ENCODE data around the gene MAN2A1. TPM values are rescaled to one million over a fixed set of nuclear protein-coding genes. Genes with fewer than 3 reads are reported as not detected.
A peak's percentile ranks its signal among the peaks of the same experiment; 100 is the strongest.

The MAN2A1 gene
- total RNA-seq, 1 donor from 2014 or later: 33.3 TPM

- H3K4me1 Mint-ChIP-seq (ENCODE audit: low read depth): peaks cover 34% of the 10 kb centered on the region
- peak overlapping the region; percentile 91 for H3K27ac Mint-ChIP-seq
- peaks cover 6% of the 10 kb centered on the region for H3K27me3 Mint-ChIP-seq (ENCODE audit: low read depth)
- peak overlapping the region; percentile 86 for H3K4me3 Mint-ChIP-seq (ENCODE audit: low read depth)
- intact Hi-C loops (cut with micrococcal nuclease): loop anchor here (2.0 to 5.0 kb wide), 2 partner anchors 32 to 633 kb away; no protein-coding TSS in a partner anchor
- peak; percentile 74 for DNase-seq (ENCODE audit: low spot score)
- H3K9me3 Mint-ChIP-seq: peaks cover 14% of the 10 kb centered on the region
- H3K36me3 Mint-ChIP-seq (ENCODE audit: low read depth): peaks cover 10% of the 10 kb centered on the region
These were observed 572 bp upstream of the MAN2A1 start for GRCh38 chr5:109688970-109689739.

DNA sequence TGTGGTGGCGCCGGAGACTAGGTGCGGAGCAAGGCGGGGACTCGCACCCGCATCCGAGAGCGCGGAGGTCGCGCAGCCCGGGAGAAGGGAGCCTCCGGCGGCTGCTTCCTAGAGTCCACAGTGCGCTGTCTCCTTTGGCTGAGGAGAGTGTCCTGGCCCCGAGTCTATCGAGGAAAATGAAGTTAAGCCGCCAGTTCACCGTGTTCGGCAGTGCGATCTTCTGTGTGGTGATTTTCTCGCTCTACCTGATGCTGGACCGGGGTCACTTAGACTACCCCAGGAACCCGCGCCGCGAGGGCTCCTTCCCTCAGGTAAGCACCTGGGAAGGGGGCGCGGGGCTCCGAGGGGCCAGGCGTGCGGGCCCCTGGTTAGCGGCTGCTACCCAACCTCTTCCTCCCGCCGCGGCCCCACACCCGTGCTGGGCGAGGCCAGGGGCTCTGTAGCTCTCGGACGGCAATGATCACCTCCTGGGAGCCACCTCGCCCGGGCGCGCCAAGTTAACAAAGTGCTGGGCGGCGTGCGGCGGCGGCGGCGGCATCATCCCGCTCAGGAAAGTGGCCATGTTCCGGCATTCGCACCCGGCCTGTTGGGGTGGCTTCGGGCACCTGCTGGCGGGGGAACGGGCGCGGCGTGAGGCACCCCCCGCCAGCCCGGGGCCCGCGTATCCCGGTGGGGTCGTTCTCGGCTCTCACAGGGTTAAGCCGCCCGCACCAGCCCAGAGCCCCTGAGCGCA, 681 bp downstream of the MAN2A1 start:
- Mint-ChIP-seq H3K27ac (peak overlapping the region; percentile 88), H3K27me3 (ENCODE audit: low read depth) (peaks cover 5% of the 10 kb centered on the region), H3K4me1 (ENCODE audit: low read depth) (peaks cover 47% of the 10 kb centered on the region), H3K4me3 (ENCODE audit: low read depth) (peak overlapping the region; percentile 86), H3K9me3 (peaks cover 14% of the 10 kb centered on the region), H3K36me3 (ENCODE audit: low read depth) (peaks cover 10% of the 10 kb centered on the region)
- intact Hi-C loops (cut with micrococcal nuclease): loop anchor here (2.0 to 5.0 kb wide), 5 partner anchors 172 to 1308 kb away; partner anchors contain the start of genes FBXL17 and SLC25A46
- peak; percentile 26 for DNase-seq (ENCODE audit: low spot score)

DNA sequence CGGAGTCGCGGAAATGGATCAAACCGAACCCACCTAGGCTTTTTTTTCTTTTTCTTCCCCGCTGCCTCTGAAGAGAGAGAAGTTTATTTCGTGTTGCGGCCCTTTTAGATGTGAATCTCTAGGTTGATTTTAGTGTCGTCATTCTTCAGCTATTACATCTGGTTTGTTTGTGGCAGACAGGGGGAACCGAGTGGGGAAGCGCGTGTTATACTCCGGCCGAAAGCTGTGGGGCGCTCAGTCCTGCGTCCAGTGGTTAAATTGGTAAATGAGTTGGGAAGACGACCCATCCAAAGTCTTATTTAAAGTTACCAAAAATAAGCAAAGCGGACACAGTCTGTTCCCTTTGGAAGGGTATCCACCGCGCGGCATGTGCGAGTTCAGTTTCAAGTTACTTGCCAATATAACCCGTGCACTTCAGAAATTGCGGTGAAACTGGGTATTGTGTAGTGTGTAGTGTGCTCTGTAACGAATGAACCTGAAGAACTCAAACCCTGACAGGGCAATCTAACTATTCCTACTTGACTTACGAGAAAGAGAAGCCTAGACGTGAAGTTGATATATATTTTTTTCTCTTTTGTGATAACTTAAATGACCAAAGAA, 1.3 kb downstream of the MAN2A1 start:
- Mint-ChIP-seq H3K4me1 (ENCODE audit: low read depth) (peaks cover 52% of the 10 kb centered on the region), H3K27ac (peak overlapping the region; percentile 88), H3K9me3 (peaks cover 14% of the 10 kb centered on the region), H3K36me3 (ENCODE audit: low read depth) (peaks cover 10% of the 10 kb centered on the region), H3K27me3 (ENCODE audit: low read depth) (peaks cover under 1% of the 10 kb centered on the region), H3K4me3 (ENCODE audit: low read depth) (peak overlapping the region; percentile 86)
- peak; percentile 27 for DNase-seq (ENCODE audit: low spot score)
- intact Hi-C loops (cut with micrococcal nuclease): loop anchor here (1.0 to 5.0 kb wide), 6 partner anchors 172 to 1309 kb away; partner anchors contain the start of genes FBXL17 and SLC25A46

GRCh38 chr5:109691996-109692395, 2.3 kb downstream of the MAN2A1 start:
- H3K4me1 Mint-ChIP-seq (ENCODE audit: low read depth): peaks cover 59% of the 10 kb centered on the region
- intact Hi-C loops (cut with micrococcal nuclease): loop anchor here (1.0 to 5.0 kb wide), 7 partner anchors 171 to 1310 kb away; partner anchors contain the start of genes FBXL17 and SLC25A46

DNA sequence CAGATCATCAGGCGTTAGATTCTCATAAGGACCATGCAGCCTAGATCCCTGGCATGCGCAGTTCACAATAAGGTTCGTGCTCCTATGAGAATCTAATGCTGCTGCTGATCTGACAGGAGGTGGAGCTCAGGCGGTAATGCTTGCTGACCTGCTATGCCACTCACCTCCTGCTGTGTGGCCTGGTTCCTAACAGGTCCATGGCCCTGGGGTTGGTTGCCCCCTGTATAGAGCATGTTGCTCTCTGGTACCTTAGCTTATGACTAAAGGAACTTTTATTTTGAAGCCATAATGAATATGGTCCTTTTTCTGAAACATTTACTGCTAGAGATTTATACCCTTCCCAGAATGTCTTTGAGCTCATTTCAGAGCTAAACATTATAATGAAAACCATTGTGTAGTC, 3.1 kb downstream of the MAN2A1 start:
- Mint-ChIP-seq H3K27ac (no peak overlapping the region), H3K4me1 (ENCODE audit: low read depth) (peaks cover 61% of the 10 kb centered on the region), H3K36me3 (ENCODE audit: low read depth) (peaks cover 17% of the 10 kb centered on the region), H3K27me3 (ENCODE audit: low read depth) (no peaks in the 10 kb centered on the region), H3K4me3 (ENCODE audit: low read depth) (no peak overlapping the region), H3K9me3 (peaks cover 12% of the 10 kb centered on the region)
- DNase-seq (ENCODE audit: low spot score): no peak
- intact Hi-C loops (cut with micrococcal nuclease): loop anchor here (2.0 to 5.0 kb wide), 3 partner anchors 362 to 1311 kb away; partner anchors contain the start of genes FBXL17 and SLC25A46

More at GRCh38 chr5:109691996-109692395, 2.3 kb downstream of the MAN2A1 start:
- Mint-ChIP-seq H3K36me3 (ENCODE audit: low read depth) (peaks cover 15% of the 10 kb centered on the region), H3K27ac (peak overlapping the region; percentile 18), H3K9me3 (peaks cover 14% of the 10 kb centered on the region), H3K27me3 (ENCODE audit: low read depth) (no peaks in the 10 kb centered on the region), H3K4me3 (ENCODE audit: low read depth) (peak overlapping the region; percentile 86)
- DNase-seq (ENCODE audit: low spot score): no peak

DNA sequence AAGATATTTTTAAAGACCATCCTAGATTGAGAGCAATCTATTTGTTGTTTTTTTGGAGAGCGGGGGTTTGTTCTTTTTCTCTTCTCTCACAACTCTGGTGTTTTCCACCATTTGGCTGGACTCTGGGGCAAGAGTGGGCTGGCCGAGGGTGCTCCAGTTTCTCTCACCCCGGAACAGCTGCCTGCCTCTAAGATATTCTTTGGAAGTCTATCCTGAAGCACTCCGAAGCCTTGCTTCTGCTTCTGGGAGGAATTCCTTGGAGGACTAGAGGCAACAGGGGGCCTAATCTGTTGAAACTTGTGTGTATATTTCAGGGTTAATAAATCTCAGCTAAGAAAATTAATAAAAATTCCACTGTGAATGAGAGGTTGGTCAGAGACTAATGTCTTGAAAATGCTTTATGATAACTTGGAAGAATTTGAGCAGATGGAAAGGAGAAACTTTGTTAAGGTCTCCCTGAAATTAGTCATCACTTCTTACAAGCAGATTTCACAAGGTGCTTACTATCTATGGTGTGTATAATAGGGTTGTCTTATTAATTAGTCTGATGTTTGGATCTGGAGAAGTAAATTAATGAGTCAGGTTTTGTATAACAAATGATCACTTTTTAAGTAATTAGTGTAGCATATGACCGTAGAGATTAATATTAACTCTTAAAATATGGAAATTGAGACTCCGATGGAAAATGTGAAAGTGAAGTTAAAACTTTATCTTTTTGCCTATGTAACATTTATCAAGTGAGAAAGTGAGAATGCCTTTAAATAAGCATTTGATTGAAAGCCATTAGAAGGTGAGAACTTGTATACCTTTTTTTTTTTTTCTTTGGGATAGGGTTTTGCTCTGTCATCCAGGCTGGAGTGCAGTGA, 4.0 kb downstream of the MAN2A1 start:
- Mint-ChIP-seq H3K36me3 (ENCODE audit: low read depth) (peaks cover 20% of the 10 kb centered on the region), H3K27ac (no peak overlapping the region), H3K9me3 (peaks cover 3% of the 10 kb centered on the region), H3K27me3 (ENCODE audit: low read depth) (no peaks in the 10 kb centered on the region), H3K4me1 (ENCODE audit: low read depth) (peaks cover 62% of the 10 kb centered on the region), H3K4me3 (ENCODE audit: low read depth) (no peak overlapping the region)
- no peak for DNase-seq (ENCODE audit: low spot score)
- intact Hi-C loops (cut with micrococcal nuclease): loop anchor here (2.0 to 5.0 kb wide), 3 partner anchors 361 to 1311 kb away; partner anchors contain the start of genes FBXL17 and SLC25A46

DNA sequence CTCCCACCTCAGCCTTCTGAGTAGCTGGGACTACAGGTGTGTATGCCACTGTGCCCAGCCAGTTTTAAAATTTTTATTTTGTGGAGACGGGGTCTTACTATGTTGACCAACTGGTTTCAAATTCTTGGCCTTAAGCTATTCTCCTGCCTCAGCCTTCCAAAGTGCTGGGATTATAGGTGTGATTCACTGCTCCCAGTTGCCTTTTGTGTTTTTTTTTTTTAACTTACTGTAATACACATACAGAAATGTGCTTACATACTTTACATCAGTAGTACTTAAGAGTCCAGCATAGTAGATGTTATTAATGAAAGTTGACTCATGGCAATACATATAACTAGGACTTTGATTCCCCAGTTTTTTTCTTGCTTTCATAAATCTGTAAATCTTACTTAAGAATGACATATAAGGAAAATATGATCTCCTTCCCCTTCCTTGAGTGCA, 4.7 kb downstream of the MAN2A1 start:
- Mint-ChIP-seq H3K27ac (no peak overlapping the region), H3K36me3 (ENCODE audit: low read depth) (peaks cover 22% of the 10 kb centered on the region), H3K9me3 (no peaks in the 10 kb centered on the region), H3K4me1 (ENCODE audit: low read depth) (peaks cover 63% of the 10 kb centered on the region), H3K27me3 (ENCODE audit: low read depth) (no peaks in the 10 kb centered on the region), H3K4me3 (ENCODE audit: low read depth) (no peak overlapping the region)
- intact Hi-C loops (cut with micrococcal nuclease): loop anchor here (5.0 kb wide), 2 partner anchors 1043 to 1312 kb away; partner anchors contain the start of genes FBXL17 and SLC25A46
- no peak for DNase-seq (ENCODE audit: low spot score)

DNA sequence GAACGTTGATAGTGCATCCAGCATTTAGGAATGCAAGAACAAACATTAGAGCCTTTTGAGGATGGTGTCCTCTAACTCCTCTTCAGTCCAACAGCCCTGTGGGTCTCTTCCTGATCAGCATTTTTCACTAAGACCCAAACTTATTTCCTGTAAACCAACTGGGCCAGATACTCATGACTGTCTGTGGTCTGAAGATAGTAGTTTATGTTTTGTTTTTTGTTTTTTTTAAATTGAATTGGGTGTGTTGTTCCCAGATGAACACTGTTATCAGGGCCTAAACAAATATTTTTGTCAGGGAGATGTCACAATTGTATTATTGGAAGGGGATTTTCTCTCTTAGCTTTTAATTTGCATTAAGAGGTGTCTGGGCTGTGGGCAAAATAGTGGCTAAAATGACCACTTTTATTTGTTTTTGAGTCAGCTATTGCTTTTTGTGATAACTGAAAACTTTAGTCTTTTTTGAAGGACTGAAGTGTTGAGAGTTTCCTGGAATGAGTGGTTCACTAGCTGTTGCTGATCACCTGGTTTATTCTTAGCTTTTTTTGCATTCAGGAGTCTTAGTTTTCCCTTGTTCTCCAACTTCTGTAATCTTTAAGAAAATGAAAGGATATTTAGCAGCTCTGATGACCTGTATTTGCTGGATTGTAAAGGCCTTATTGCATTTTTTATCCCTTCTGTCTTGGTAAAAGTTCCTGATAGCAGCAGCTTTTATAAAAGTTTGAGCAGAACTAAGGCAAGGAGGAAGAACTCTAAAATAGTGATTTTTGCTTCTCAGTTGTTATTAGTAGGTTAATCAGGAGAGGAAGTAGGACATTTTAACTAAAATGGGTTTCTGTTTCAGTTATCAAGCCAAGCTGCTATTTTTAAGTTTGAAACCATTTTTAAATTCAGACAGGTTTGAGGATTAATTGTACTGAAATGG, 5.5 kb downstream of the MAN2A1 start:
- DNase-seq (ENCODE audit: low spot score): no peak
- Mint-ChIP-seq H3K36me3 (ENCODE audit: low read depth) (peaks cover 26% of the 10 kb centered on the region), H3K27ac (peak overlapping the region; percentile 42), H3K27me3 (ENCODE audit: low read depth) (no peaks in the 10 kb centered on the region), H3K9me3 (no peaks in the 10 kb centered on the region), H3K4me3 (ENCODE audit: low read depth) (no peak overlapping the region), H3K4me1 (ENCODE audit: low read depth) (peaks cover 64% of the 10 kb centered on the region)
- intact Hi-C loops (cut with micrococcal nuclease): no loop called here

DNA sequence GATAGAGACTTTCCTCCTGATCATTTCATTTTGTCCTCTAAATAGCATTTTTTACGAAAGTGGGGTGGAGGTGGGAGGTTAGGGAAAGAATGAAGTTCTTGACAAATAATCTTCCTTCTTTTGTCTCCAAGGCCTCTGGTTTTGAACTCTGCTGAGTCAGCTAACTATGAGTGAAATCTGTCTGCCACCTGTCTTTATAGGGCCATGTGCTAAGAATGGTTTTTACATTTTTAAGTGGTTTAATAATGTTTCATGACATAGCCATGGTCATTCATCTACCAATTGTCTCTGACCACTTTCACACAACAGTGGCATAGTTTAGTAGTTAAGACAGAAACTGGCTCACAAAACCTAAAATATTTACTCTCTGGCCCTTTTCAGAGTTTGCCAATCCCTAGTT, 7.6 kb downstream of the MAN2A1 start:
- no peaks in the 10 kb centered on the region for H3K9me3 Mint-ChIP-seq
- H3K4me3 Mint-ChIP-seq (ENCODE audit: low read depth): no peak overlapping the region
- intact Hi-C loops (cut with micrococcal nuclease): no loop called here
- peaks cover 33% of the 10 kb centered on the region for H3K36me3 Mint-ChIP-seq (ENCODE audit: low read depth)
- peaks cover 64% of the 10 kb centered on the region for H3K4me1 Mint-ChIP-seq (ENCODE audit: low read depth)
- no peaks in the 10 kb centered on the region for H3K27me3 Mint-ChIP-seq (ENCODE audit: low read depth)
- no peak for DNase-seq (ENCODE audit: low spot score)
- no peak overlapping the region for H3K27ac Mint-ChIP-seq

GRCh38 chr5:109700516-109701153, 10.9 kb downstream of the MAN2A1 start:
- Mint-ChIP-seq H3K4me3 (ENCODE audit: low read depth) (no peak overlapping the region), H3K9me3 (no peaks in the 10 kb centered on the region), H3K27ac (no peak overlapping the region), H3K36me3 (ENCODE audit: low read depth) (peaks cover 29% of the 10 kb centered on the region), H3K4me1 (ENCODE audit: low read depth) (peaks cover 33% of the 10 kb centered on the region), H3K27me3 (ENCODE audit: low read depth) (no peaks in the 10 kb centered on the region)
- no peak for DNase-seq (ENCODE audit: low spot score)
- intact Hi-C loops (cut with micrococcal nuclease): no loop called here

- no peak overlapping the region for H3K4me3 Mint-ChIP-seq (ENCODE audit: low read depth)
- intact Hi-C loops (cut with micrococcal nuclease): no loop called here
- H3K27me3 Mint-ChIP-seq (ENCODE audit: low read depth): no peaks in the 10 kb centered on the region
- DNase-seq (ENCODE audit: low spot score): no peak
- H3K36me3 Mint-ChIP-seq (ENCODE audit: low read depth): peaks cover 32% of the 10 kb centered on the region
- H3K4me1 Mint-ChIP-seq (ENCODE audit: low read depth): peaks cover 28% of the 10 kb centered on the region
- no peaks in the 10 kb centered on the region for H3K9me3 Mint-ChIP-seq
- no peak overlapping the region for H3K27ac Mint-ChIP-seq
These were observed 11.5 kb downstream of the MAN2A1 start for GRCh38 chr5:109701252-109701651.
